ENCODE data around the gene PPP6R2. TPM values are rescaled to one million over a fixed set of nuclear protein-coding genes. Genes with fewer than 3 reads are reported as not detected.

Gene PPP6R2
- polyA plus RNA-seq, 1 experiment, result 46.4 TPM

- no peak overlapping the region for H3K4me3 ChIP-seq (ENCODE audit: low read depth, low read length)
- no peaks in the 10 kb centered on the region for H3K27me3 ChIP-seq (ENCODE audit: control insufficient read depth, insufficient read depth, low read length)
- no peak for DNase-seq (ENCODE audit: low read depth)
- no peak for TF ChIP-seq CTCF (IDR thresholded peaks at IDR 0.05; ENCODE audit: insufficient read depth, low read depth, low read length)
- CTCF ChIA-PET, result interaction anchor here (4.3 kb wide), 1 partner anchor 10 kb away, joined by 23 read pairs; the partner anchor contains the start of gene DENND6B
- peaks cover 2% of the 10 kb centered on the region; the same call in 1 of the 2 replicates for H3K36me3 ChIP-seq (ENCODE audit: control insufficient read depth, insufficient read depth, low read length)
- POLR2A ChIA-PET, result no interaction called here
Measured at GRCh38 chr22:50316114-50317065, 26.7 kb upstream of the PPP6R2 start.

- no peaks in the 10 kb centered on the region for H3K36me3 ChIP-seq (ENCODE audit: control insufficient read depth, insufficient read depth, low read length)
- H3K27me3 ChIP-seq (ENCODE audit: control insufficient read depth, insufficient read depth, low read length), result no peaks in the 10 kb centered on the region
- no peak for DNase-seq (ENCODE audit: low read depth)
- H3K4me3 ChIP-seq (ENCODE audit: low read depth, low read length), result no peak overlapping the region
- no peak for TF ChIP-seq CTCF (IDR thresholded peaks at IDR 0.05; ENCODE audit: insufficient read depth, low read depth, low read length)
- POLR2A ChIA-PET, result no interaction called here
- CTCF ChIA-PET, result interaction anchor here (4.3 kb wide), 1 partner anchor 9 kb away, joined by 23 read pairs; the partner anchor contains the start of gene DENND6B
Measured at GRCh38 chr22:50317178-50317577, 25.9 kb upstream of the PPP6R2 start.

- Histone ChIP-seq H3K36me3 (ENCODE audit: control insufficient read depth, insufficient read depth, low read length) (no peaks in the 10 kb centered on the region), H3K4me3 (ENCODE audit: low read depth, low read length) (no peak overlapping the region), H3K27me3 (ENCODE audit: control insufficient read depth, insufficient read depth, low read length) (no peaks in the 10 kb centered on the region)
- ChIA-PET POLR2A (no interaction called here), CTCF (interaction anchor here (4.3 kb wide), 1 partner anchor 8 kb away, joined by 23 read pairs; the partner anchor contains the start of gene DENND6B)
- no peak for DNase-seq (ENCODE audit: low read depth)
- TF ChIP-seq CTCF (IDR thresholded peaks at IDR 0.05; ENCODE audit: insufficient read depth, low read depth, low read length), result no peak
Measured at GRCh38 chr22:50317674-50318073, 25.5 kb upstream of the PPP6R2 start.

- TF ChIP-seq CTCF (IDR thresholded peaks at IDR 0.05; ENCODE audit: insufficient read depth, low read depth, low read length), result no peak
- Histone ChIP-seq H3K27me3 (ENCODE audit: control insufficient read depth, insufficient read depth, low read length) (no peaks in the 10 kb centered on the region), H3K36me3 (ENCODE audit: control insufficient read depth, insufficient read depth, low read length) (no peaks in the 10 kb centered on the region), H3K4me3 (ENCODE audit: low read depth, low read length) (no peak overlapping the region)
- DNase-seq (ENCODE audit: low read depth), result no peak
- CTCF ChIA-PET, result no interaction called here
- POLR2A ChIA-PET, result no interaction called here
Measured at GRCh38 chr22:50318356-50318697, 24.8 kb upstream of the PPP6R2 start.

- ChIA-PET CTCF (interaction anchor here (1.2 kb wide), 1 partner anchor 67 kb away, joined by 4 read pairs; no protein-coding TSS in a partner anchor), POLR2A (no interaction called here)
- Histone ChIP-seq H3K36me3 (ENCODE audit: control insufficient read depth, insufficient read depth, low read length) (no peaks in the 10 kb centered on the region), H3K27me3 (ENCODE audit: control insufficient read depth, insufficient read depth, low read length) (no peaks in the 10 kb centered on the region), H3K4me3 (ENCODE audit: low read depth, low read length) (no peak overlapping the region)
- DNase-seq (ENCODE audit: low read depth), result no peak
- no peak for TF ChIP-seq CTCF (IDR thresholded peaks at IDR 0.05; ENCODE audit: insufficient read depth, low read depth, low read length)
Measured at GRCh38 chr22:50318698-50319411, 24.3 kb upstream of the PPP6R2 start.

Data from BJ (cell line).